Lower lobe of right lung (tissue), 2 donors: ENCODE measurements around the gene CERT1. TPM values are rescaled to one million over a fixed set of nuclear protein-coding genes. Genes with fewer than 3 reads are reported as not detected.

ENCODE experiments used
- ATAC-seq, 2 donors: fragments of 200-7000 bp; cut with Tn5 transposase; one replicate each; pipeline ENCODE4 v1.9.1; 2020 to 2022; ENCODE audit warnings: mild to moderate bottlenecking in 2 of 2, moderate library complexity in 2 of 2
- DNase-seq: peaks from one replicate; pipeline ENCODE4 v3.0.0-alpha.2; 2020
- H3K27ac ChIP-seq: fragments of 200-600 bp; one replicate; pipeline ENCODE4 v1.8.0; 2022
- H3K27me3 ChIP-seq: fragments of 200-600 bp; one replicate; pipeline ENCODE4 v1.8.0; 2022; ENCODE audit warnings: low read depth
- H3K36me3 ChIP-seq: fragments of 200-600 bp; one replicate; pipeline ENCODE4 v1.8.0; 2022; ENCODE audit warnings: mild to moderate bottlenecking
- H3K4me1 ChIP-seq: fragments of 200-600 bp; one replicate; pipeline ENCODE4 v1.8.0; 2022
- H3K4me3 ChIP-seq: fragments of 200-600 bp; one replicate; pipeline ENCODE4 v1.8.0; 2022; ENCODE audit warnings: mild to moderate bottlenecking
- H3K9me3 ChIP-seq: fragments of 200-600 bp; one replicate; pipeline ENCODE4 v1.8.0; 2022
- intact Hi-C: fragments of 100-400 bp; cut with DNase I; formaldehyde crosslinking; loops from one replicate; pipeline ENCODE4 v1.11.0; 2022
- total RNA-seq: library from RNA; stranded (reverse); fragmentation: NEBNext Ultra II Directional; extraction: Animal tissue kit (Norgen Biotek cat#: 25700); gene quantifications from one replicate; pipeline ENCODE4 v1.2.1, GENCODE V29; 2021
- TF ChIP-seq, protein P1 (sequence below): fragments of 200-600 bp; IDR thresholded peaks from one replicate; pipeline ENCODE4 v1.8.0; 2022; ENCODE audit warnings: antibody characterized with exemption, mild to moderate bottlenecking
- donor health status: DM: no; HTN: yes; CAD: no; lungs with severe emphysema.

CERT1 gene
- total RNA-seq, 1 donor from 2014 or later: 70.9 TPM

DNA sequence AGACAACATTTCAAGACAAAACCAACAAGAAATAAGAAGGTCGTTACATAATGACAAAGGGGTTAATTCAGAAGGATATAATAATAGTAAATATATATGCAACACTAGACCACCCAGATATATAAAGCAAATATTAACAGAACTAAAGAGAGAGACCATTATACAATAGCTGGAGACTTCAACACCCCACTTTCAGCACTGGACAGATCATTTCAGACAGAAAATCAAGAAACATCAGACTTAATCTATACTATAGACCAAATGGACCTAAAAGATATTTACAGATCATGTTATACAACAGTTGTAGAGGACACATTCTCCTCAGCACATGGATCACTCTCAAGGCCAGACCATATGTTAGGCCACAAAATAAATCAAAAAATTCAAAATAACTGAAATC is 26.8 kb downstream of the CERT1 start:
- H3K27me3 ChIP-seq: no peaks in the 10 kb centered on the region
- ATAC-seq (no peak), DNase-seq (no peak)
- no peak overlapping the region for H3K4me3 ChIP-seq
- peaks cover 22% of the 10 kb centered on the region for H3K9me3 ChIP-seq
- H3K36me3 ChIP-seq: no peaks in the 10 kb centered on the region
- no peak overlapping the region for H3K27ac ChIP-seq
- intact Hi-C loops: no loop called here
- TF ChIP-seq, protein P1, sequence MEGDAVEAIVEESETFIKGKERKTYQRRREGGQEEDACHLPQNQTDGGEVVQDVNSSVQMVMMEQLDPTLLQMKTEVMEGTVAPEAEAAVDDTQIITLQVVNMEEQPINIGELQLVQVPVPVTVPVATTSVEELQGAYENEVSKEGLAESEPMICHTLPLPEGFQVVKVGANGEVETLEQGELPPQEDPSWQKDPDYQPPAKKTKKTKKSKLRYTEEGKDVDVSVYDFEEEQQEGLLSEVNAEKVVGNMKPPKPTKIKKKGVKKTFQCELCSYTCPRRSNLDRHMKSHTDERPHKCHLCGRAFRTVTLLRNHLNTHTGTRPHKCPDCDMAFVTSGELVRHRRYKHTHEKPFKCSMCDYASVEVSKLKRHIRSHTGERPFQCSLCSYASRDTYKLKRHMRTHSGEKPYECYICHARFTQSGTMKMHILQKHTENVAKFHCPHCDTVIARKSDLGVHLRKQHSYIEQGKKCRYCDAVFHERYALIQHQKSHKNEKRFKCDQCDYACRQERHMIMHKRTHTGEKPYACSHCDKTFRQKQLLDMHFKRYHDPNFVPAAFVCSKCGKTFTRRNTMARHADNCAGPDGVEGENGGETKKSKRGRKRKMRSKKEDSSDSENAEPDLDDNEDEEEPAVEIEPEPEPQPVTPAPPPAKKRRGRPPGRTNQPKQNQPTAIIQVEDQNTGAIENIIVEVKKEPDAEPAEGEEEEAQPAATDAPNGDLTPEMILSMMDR: no peak
- H3K4me1 ChIP-seq: no peaks in the 10 kb centered on the region

DNA sequence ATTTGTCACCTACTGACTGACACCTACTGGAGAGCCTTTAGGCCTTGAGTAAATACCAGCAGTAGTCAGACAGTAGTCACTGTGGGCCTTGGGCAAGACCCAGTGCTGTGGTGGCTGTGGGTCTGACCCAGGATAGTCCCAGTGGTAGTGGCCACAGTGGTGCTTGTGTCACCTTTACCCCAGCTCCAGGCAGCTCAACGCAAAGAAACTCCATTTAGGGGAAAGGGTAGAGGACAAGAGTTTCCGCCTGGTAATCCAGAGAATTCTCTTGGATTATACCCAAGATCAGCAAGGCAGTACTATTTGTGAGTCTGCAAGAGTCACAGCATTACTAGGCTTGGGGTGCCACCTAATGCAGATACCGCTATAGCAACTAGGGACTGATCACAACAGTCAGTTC is 28.9 kb downstream of the CERT1 start:
- Histone ChIP-seq H3K4me1 (no peaks in the 10 kb centered on the region), H3K27ac (no peak overlapping the region), H3K27me3 (no peaks in the 10 kb centered on the region), H3K9me3 (peaks cover 19% of the 10 kb centered on the region), H3K36me3 (no peaks in the 10 kb centered on the region), H3K4me3 (no peak overlapping the region)
- intact Hi-C loops: no loop called here
- TF ChIP-seq, protein P1: no peak
- ATAC-seq (no peak), DNase-seq (no peak)

DNA sequence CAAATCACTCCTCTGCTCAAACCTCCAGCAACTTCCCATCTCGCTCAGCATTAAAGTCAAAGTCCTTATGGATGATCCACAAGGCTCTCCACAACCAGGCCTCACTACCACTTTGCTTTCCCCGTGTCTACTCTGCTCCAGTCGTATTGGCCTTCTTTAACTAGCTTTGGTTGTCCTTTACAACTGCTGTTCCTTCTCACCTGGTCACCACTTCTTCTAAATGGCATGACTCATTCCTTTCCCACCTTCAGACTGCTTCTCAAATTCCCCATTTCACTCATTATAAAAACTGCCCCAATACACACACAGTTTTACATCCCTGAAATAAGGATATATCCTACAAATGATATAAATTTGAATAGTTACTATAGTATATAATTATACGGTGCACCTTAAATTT is 30.4 kb downstream of the CERT1 start:
- H3K9me3 ChIP-seq: peaks cover 5% of the 10 kb centered on the region
- TF ChIP-seq, protein P1: no peak

DNA sequence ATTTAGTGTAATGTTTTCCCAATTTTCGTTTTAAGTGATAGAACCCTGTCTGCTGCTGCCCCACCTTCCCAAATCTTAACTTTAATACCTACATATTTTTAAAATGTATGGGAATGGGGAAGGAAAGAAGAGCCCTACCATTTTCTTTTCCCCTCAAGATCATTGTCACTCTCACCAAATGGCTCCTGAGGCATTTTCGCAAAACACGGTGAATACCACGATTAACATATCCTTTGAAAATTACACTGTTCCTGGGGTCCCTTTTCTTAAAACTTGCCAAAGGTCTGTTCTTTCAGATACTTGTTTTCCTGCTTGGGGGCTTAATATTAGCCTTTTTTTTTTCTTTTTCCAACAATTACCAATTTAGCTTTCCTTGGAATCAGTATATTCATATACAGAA is 36.1 kb downstream of the CERT1 start:
- intact Hi-C loops: no loop called here
- TF ChIP-seq, protein P1: no peak
- Histone ChIP-seq H3K36me3 (no peaks in the 10 kb centered on the region), H3K27ac (no peak overlapping the region), H3K4me3 (no peak overlapping the region), H3K27me3 (no peaks in the 10 kb centered on the region), H3K4me1 (no peaks in the 10 kb centered on the region), H3K9me3 (peaks cover 3% of the 10 kb centered on the region)
- ATAC-seq (no peak), DNase-seq (no peak)

More for the DNA sequence above, 30.4 kb downstream of the CERT1 start:
- DNase-seq (no peak), ATAC-seq (no peak)
- no peaks in the 10 kb centered on the region for H3K27me3 ChIP-seq
- H3K4me1 ChIP-seq: no peaks in the 10 kb centered on the region
- intact Hi-C loops: no loop called here
- H3K27ac ChIP-seq: no peak overlapping the region
- H3K36me3 ChIP-seq: no peaks in the 10 kb centered on the region
- H3K4me3 ChIP-seq: no peak overlapping the region

DNA sequence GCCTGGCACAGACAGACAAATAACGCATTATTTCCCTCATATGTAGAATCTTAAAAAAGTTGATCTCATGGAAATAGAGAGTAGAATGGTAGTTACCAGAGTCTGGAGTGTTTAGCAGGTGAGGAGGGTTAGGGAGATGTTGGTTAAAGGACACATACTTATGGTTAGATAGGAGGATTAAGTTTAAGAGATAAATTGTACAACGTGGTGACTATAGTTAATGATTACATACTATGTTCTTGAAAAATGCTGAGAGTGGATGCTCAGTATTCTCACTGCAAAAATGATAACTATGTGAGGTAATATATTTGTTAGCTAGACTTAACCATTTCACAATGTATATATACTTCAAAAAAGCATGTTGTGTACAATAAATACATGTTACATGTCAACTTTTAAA is 38.0 kb downstream of the CERT1 start:
- no peak for ATAC-seq
- Histone ChIP-seq H3K9me3 (peaks cover 22% of the 10 kb centered on the region), H3K4me1 (no peaks in the 10 kb centered on the region), H3K36me3 (no peaks in the 10 kb centered on the region), H3K4me3 (no peak overlapping the region), H3K27me3 (no peaks in the 10 kb centered on the region), H3K27ac (no peak overlapping the region)
- TF ChIP-seq, protein P1: no peak
- intact Hi-C loops: no loop called here
- DNase-seq: no peak

DNA sequence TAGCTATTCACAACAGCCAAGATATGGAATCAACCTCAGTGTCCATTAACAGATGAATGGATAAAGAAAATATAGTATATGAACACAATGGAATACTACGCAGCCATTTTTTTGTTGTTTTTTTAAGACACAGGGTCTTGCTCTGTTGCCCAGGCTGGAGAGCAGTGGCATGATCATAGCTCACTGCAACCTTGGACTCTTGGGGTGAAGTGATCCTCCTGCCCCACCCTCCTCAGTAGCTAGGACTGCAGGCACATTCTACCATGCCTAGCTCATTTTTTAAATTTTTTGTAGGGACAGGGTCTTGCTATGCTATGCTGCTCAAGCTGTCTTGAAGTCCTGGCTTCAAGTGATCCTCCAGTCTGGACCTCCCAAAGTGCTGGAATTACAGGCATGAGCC is 38.5 kb downstream of the CERT1 start:
- intact Hi-C loops: no loop called here
- TF ChIP-seq, protein P1: no peak
- Histone ChIP-seq H3K4me3 (no peak overlapping the region), H3K36me3 (no peaks in the 10 kb centered on the region), H3K27me3 (no peaks in the 10 kb centered on the region), H3K27ac (no peak overlapping the region), H3K4me1 (no peaks in the 10 kb centered on the region), H3K9me3 (peaks cover 26% of the 10 kb centered on the region)
- DNase-seq: no peak
- no peak for ATAC-seq
